GM19035 (cell line): ENCODE data around the gene CERT1.

Source experiments
- ATAC-seq: cut with Tn5 transposase; IDR thresholded peaks from one replicate; pipeline ENCODE4 v1.9.1; 2021; ENCODE audit not compliant: unreplicated experiment

CERT1 gene

GRCh38 chr5:75473463-75473862, 38.0 kb downstream of the CERT1 start:
- no peak for ATAC-seq

GRCh38 chr5:75472973-75473372, 38.5 kb downstream of the CERT1 start:
- ATAC-seq: no peak

GRCh38 chr5:75471193-75471592, 40.2 kb downstream of the CERT1 start:
- ATAC-seq: no peak

GRCh38 chr5:75469017-75469416, 42.4 kb downstream of the CERT1 start:
- no peak for ATAC-seq

- no peak for ATAC-seq
These were observed 42.8 kb downstream of the CERT1 start for GRCh38 chr5:75468593-75468992.

- ATAC-seq: no peak
These were observed 45.3 kb downstream of the CERT1 start for GRCh38 chr5:75466006-75466716.

GRCh38 chr5:75465480-75465879, 45.9 kb downstream of the CERT1 start:
- ATAC-seq: no peak

GRCh38 chr5:75463726-75464125, 47.7 kb downstream of the CERT1 start:
- ATAC-seq: no peak

GRCh38 chr5:75461679-75462078, 49.8 kb downstream of the CERT1 start:
- no peak for ATAC-seq

GRCh38 chr5:75460942-75461610, 50.4 kb downstream of the CERT1 start:
- ATAC-seq: no peak

- no peak for ATAC-seq
These were observed 50.9 kb downstream of the CERT1 start for GRCh38 chr5:75460532-75460931.

- ATAC-seq: no peak
These were observed 53.7 kb downstream of the CERT1 start for GRCh38 chr5:75457691-75458090.

- ATAC-seq: no peak
These were observed 54.3 kb downstream of the CERT1 start for GRCh38 chr5:75457161-75457560.

- ATAC-seq: no peak
These were observed 61.4 kb downstream of the CERT1 start for GRCh38 chr5:75450069-75450468.

- no peak for ATAC-seq
These were observed 65.4 kb downstream of the CERT1 start for GRCh38 chr5:75446068-75446467.

GRCh38 chr5:75441560-75441959, 69.9 kb downstream of the CERT1 start:
- ATAC-seq: no peak

- ATAC-seq: no peak
These were observed 72.2 kb downstream of the CERT1 start for GRCh38 chr5:75439276-75439675.

- ATAC-seq: no peak
These were observed 72.7 kb downstream of the CERT1 start for GRCh38 chr5:75438722-75439121.

GRCh38 chr5:75435096-75435495, 76.3 kb downstream of the CERT1 start:
- no peak for ATAC-seq

GRCh38 chr5:75433814-75434506, 77.5 kb downstream of the CERT1 start:
- ATAC-seq: no peak

GRCh38 chr5:75414241-75414640, 97.2 kb downstream of the CERT1 start:
- ATAC-seq: no peak
